NCI-H2081 treated with DMSO at 0.1 percent for 48 hours (cell line): ENCODE results near the gene SCG5.
A peak's percentile ranks its signal among the peaks of the same experiment; 100 is the strongest.

ENCODE experiments used
- DNase-seq: peaks from one replicate; lab custom pipeline; 2025; lab: John Stamatoyannopoulos, UW

Gene SCG5

GRCh38 chr15:32659340-32660155 is 18.0 kb downstream of the SCG5 start:
- no peak for DNase-seq

GRCh38 chr15:32663671-32664070 is 22.2 kb downstream of the SCG5 start:
- no peak for DNase-seq

GRCh38 chr15:32664796-32665195 is 23.3 kb downstream of the SCG5 start:
- no peak for DNase-seq

GRCh38 chr15:32667321-32667720 is 25.8 kb downstream of the SCG5 start:
- no peak for DNase-seq

GRCh38 chr15:32668942-32669341 is 27.4 kb downstream of the SCG5 start:
- no peak for DNase-seq

GRCh38 chr15:32669896-32670611 is 28.5 kb downstream of the SCG5 start:
- DNase-seq: no peak

- DNase-seq: no peak
Observed at GRCh38 chr15:32670623-32671022, 29.1 kb downstream of the SCG5 start.

GRCh38 chr15:32671339-32672325 is 30.1 kb downstream of the SCG5 start:
- DNase-seq: no peak

- no peak for DNase-seq
Observed at GRCh38 chr15:32674681-32675080, 33.2 kb downstream of the SCG5 start.

- no peak for DNase-seq
Observed at GRCh38 chr15:32675466-32675865, 34.0 kb downstream of the SCG5 start.

GRCh38 chr15:32676169-32676568 is 34.7 kb downstream of the SCG5 start:
- no peak for DNase-seq

- DNase-seq: peak; percentile 26
Observed at GRCh38 chr15:32677238-32677750, 35.8 kb downstream of the SCG5 start.

GRCh38 chr15:32679298-32679690 is 37.8 kb downstream of the SCG5 start:
- no peak for DNase-seq

- DNase-seq: no peak
Observed at GRCh38 chr15:32682569-32682968, 41.1 kb downstream of the SCG5 start.

GRCh38 chr15:32682977-32683630 is 41.6 kb downstream of the SCG5 start:
- DNase-seq: no peak

GRCh38 chr15:32683906-32684584 is 42.5 kb downstream of the SCG5 start:
- DNase-seq: no peak

- no peak for DNase-seq
Observed at GRCh38 chr15:32685576-32685975, 44.1 kb downstream of the SCG5 start.

GRCh38 chr15:32687556-32687955 is 46.0 kb downstream of the SCG5 start:
- DNase-seq: no peak

GRCh38 chr15:32688151-32688639 is 46.7 kb downstream of the SCG5 start:
- peak; percentile 64 for DNase-seq

GRCh38 chr15:32690941-32691688 is 49.6 kb downstream of the SCG5 start:
- no peak for DNase-seq
